Hematopoietic multipotent progenitor cell treated with erythropoietin and hydrocortisone succinate and interleukin-3 and kit ligand, for 8 days (in vitro differentiated cells): ENCODE data around the gene PUS10.
"Not testable (repeated sequence)": the region's sequence is repeated elsewhere in the genome, so short reads cannot be mapped to it uniquely, and the experiment has no call there.

Experiments
- DNase-seq: peaks from one replicate; pipeline ENCODE4 v3.0.0-alpha.2; 2015

The PUS10 gene

GRCh38 chr2:60966507-60967405, 51.3 kb downstream of the PUS10 start:
- no peak for DNase-seq

- DNase-seq = no peak
These were observed 52.6 kb downstream of the PUS10 start for GRCh38 chr2:60965499-60965785.

GRCh38 chr2:60964651-60965498, 53.2 kb downstream of the PUS10 start:
- DNase-seq = no peak

- peak; percentile 8 for DNase-seq
These were observed 54.9 kb downstream of the PUS10 start for GRCh38 chr2:60963190-60963589.

- peak; percentile 67 for DNase-seq
These were observed 55.5 kb downstream of the PUS10 start for GRCh38 chr2:60962528-60962927.

GRCh38 chr2:60961457-60961856, 56.6 kb downstream of the PUS10 start:
- no peak for DNase-seq

- no peak for DNase-seq
These were observed 57.3 kb downstream of the PUS10 start for GRCh38 chr2:60960706-60961105.

- DNase-seq = no peak
These were observed 58.6 kb downstream of the PUS10 start for GRCh38 chr2:60959501-60959900.

- DNase-seq = no peak
These were observed 59.3 kb downstream of the PUS10 start for GRCh38 chr2:60958800-60959199.

GRCh38 chr2:60958361-60958760, 59.7 kb downstream of the PUS10 start:
- no peak for DNase-seq

- DNase-seq = no peak
These were observed 60.4 kb downstream of the PUS10 start for GRCh38 chr2:60957643-60958042.

- no peak for DNase-seq
These were observed 60.8 kb downstream of the PUS10 start for GRCh38 chr2:60957224-60957623.

- no peak for DNase-seq
These were observed 63.9 kb downstream of the PUS10 start for GRCh38 chr2:60954139-60954538.

GRCh38 chr2:60948926-60949579, 69.0 kb downstream of the PUS10 start:
- DNase-seq = peak; percentile 83

- DNase-seq = no peak
These were observed 69.9 kb downstream of the PUS10 start for GRCh38 chr2:60948161-60948560.

GRCh38 chr2:60947056-60947455, 71.0 kb downstream of the PUS10 start:
- no peak for DNase-seq

GRCh38 chr2:60945341-60945740, 72.7 kb downstream of the PUS10 start:
- no peak for DNase-seq

- no peak for DNase-seq
These were observed 78.4 kb downstream of the PUS10 start for GRCh38 chr2:60939622-60940021.

GRCh38 chr2:60938301-60938700, 79.8 kb downstream of the PUS10 start:
- no peak for DNase-seq

- DNase-seq = no peak
These were observed 81.3 kb downstream of the PUS10 start for GRCh38 chr2:60936757-60937156.

GRCh38 chr2:60934165-60934722, 83.8 kb downstream of the PUS10 start:
- DNase-seq = no peak

GRCh38 chr2:60932954-60933353, 85.1 kb downstream of the PUS10 start:
- DNase-seq = no peak

GRCh38 chr2:60932061-60932460, 86.0 kb downstream of the PUS10 start:
- DNase-seq = not testable (repeated sequence)
